ENCODE measurements around the gene NKRF.

NKRF gene

DNA sequence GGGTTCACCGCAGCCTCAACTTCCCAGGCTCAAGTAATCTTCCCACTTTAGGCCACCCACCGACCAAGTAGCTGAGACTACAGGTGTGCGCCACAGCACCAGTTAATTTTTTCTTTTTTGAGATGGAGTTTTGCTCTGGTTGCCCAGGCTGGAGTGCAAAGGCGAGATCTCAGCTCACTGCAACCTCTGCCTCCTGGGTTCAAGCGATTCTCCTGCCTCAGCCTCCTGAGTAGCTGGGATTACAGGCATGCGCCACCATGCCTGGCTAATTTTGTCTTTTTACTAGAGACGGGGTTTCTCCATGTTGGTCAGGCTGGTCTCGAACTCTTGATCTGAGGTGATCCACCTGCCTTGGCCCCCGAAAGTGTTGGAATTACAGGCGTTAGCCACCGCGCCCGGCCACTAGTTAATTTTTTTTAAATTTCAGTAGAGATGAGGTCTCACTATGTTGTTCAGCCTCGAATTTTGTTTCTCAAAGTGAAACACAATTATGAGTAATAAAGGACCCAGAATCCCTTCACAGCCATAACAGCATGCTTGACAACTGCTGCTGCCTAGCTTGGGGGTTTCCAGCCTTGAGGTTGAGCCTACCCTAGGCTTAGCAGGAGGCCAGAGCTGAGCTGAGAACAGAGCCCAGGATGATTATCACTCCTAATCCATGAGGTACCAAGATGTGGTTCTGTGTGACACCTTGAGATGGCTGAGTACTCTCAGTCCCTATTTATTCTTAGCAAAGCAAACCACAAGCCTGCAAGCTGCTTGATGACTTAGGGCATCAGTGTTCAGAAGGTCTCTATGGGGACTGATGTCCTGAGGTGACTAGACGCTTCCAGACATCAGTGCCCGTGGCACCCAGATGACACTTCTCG lies 41.6 kb upstream of the NKRF start:
- H2BK15ac ChIP-seq (ENCODE audit: low read length), result no peak overlapping the region
- no peaks in the 10 kb centered on the region for H3K9me3 ChIP-seq (replicated peaks in 1 of 2; ENCODE audit: control insufficient read depth in 2 of 2, insufficient read depth in 1 of 2, low read depth in 1 of 2, low read length in 2 of 2)
- H4K8ac ChIP-seq (ENCODE audit: low read depth, low read length), result no peak overlapping the region
- no peak overlapping the region for H4K91ac ChIP-seq (ENCODE audit: low read depth, low read length, poor library complexity)
- no CpG with 5 or more reads among the region's 17 CpGs for WGBS, 2 donors (ENCODE audit: extremely low coverage in 2 of 2, insufficient read length in 2 of 2, insufficient replicate concordance in 1 of 2)
- no peak for DNase-seq (ENCODE audit: low spot score)
- H2AK5ac ChIP-seq (ENCODE audit: low read depth, low read length), result no peak overlapping the region
- H3K4ac ChIP-seq (ENCODE audit: low read length), result no peak overlapping the region
- peaks cover 0 to 13% of the 10 kb centered on the region in 2 donors for H3K36me3 ChIP-seq (replicated peaks in 1 of 2; ENCODE audit: control insufficient read depth in 2 of 2, insufficient read depth in 2 of 2, low read length in 2 of 2)
- no peaks in the 10 kb centered on the region for H3K79me1 ChIP-seq (ENCODE audit: low read depth, low read length)
- H3K4me1 ChIP-seq (ENCODE audit: control insufficient read depth in 2 of 2, insufficient read depth in 1 of 2, low read depth in 1 of 2, low read length in 2 of 2), result no peaks in the 10 kb centered on the region
- H3K27ac ChIP-seq (replicated peaks; ENCODE audit: low read length), result no peak overlapping the region
- H2BK120ac ChIP-seq (ENCODE audit: low read depth, low read length), result no peak overlapping the region
- H3K9ac ChIP-seq (ENCODE audit: low read depth, low read length, poor library complexity), result no peak overlapping the region
- H2BK12ac ChIP-seq (ENCODE audit: low read length), result no peak overlapping the region
- no peak overlapping the region for H3K4me2 ChIP-seq (ENCODE audit: insufficient read depth, low read length, poor library complexity, severe bottlenecking)
- no peak overlapping the region for H3K23ac ChIP-seq (ENCODE audit: low read depth, low read length, poor library complexity)
- H3K18ac ChIP-seq (ENCODE audit: low read length), result no peak overlapping the region
- H2AFZ ChIP-seq (ENCODE audit: low read length), result no peak overlapping the region
- H3K4me3 ChIP-seq (ENCODE audit: low read length in 2 of 2), result no peak overlapping the region
- H2BK5ac ChIP-seq (ENCODE audit: low read length), result no peak overlapping the region
- H3K27me3 ChIP-seq (ENCODE audit: control insufficient read depth in 3 of 3, insufficient read depth in 3 of 3, low read depth in 1 of 3, low read length in 3 of 3), result no peaks in the 10 kb centered on the region
- H3K14ac ChIP-seq (ENCODE audit: low read length), result no peak overlapping the region

DNA sequence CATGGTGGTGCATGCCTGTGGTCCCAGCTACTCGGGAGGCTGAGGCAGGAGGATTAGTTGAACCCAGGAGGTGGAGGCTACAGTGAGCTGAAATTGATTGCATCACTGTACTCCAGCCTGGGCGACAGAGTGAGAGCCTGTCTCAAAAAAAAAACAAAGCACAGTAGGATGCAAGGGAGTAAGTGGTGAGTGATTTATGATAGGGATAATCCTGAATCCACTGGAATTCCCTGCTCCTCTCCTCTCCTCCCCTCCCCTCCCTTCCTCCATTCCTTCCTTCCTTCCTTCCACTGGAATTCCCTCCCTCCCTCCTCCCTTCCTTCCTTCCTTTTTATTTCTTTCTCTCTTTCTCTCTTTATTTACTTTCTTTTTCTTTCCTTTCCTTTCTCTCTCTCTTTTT lies 40.9 kb upstream of the NKRF start:
- H3K79me1 ChIP-seq (ENCODE audit: low read depth, low read length), result no peaks in the 10 kb centered on the region
- no peak overlapping the region for H2BK5ac ChIP-seq (ENCODE audit: low read length)
- H2AFZ ChIP-seq (ENCODE audit: low read length), result no peak overlapping the region
- peaks cover 0 to 13% of the 10 kb centered on the region in 2 donors for H3K36me3 ChIP-seq (replicated peaks in 1 of 2; ENCODE audit: control insufficient read depth in 2 of 2, insufficient read depth in 2 of 2, low read length in 2 of 2)
- WGBS, 2 donors (ENCODE audit: extremely low coverage in 2 of 2, insufficient read length in 2 of 2, insufficient replicate concordance in 1 of 2), result no CpG with 5 or more reads among the region's 2 CpGs
- H2BK12ac ChIP-seq (ENCODE audit: low read length), result no peak overlapping the region
- no peak overlapping the region for H3K9ac ChIP-seq (ENCODE audit: low read depth, low read length, poor library complexity)
- H3K4me2 ChIP-seq (ENCODE audit: insufficient read depth, low read length, poor library complexity, severe bottlenecking), result no peak overlapping the region
- H4K91ac ChIP-seq (ENCODE audit: low read depth, low read length, poor library complexity), result no peak overlapping the region
- H4K8ac ChIP-seq (ENCODE audit: low read depth, low read length), result no peak overlapping the region
- no peak overlapping the region for H3K4me3 ChIP-seq (ENCODE audit: low read length in 2 of 2)
- no peak overlapping the region for H2AK5ac ChIP-seq (ENCODE audit: low read depth, low read length)
- no peak overlapping the region for H2BK15ac ChIP-seq (ENCODE audit: low read length)
- H3K4me1 ChIP-seq (ENCODE audit: control insufficient read depth in 2 of 2, insufficient read depth in 1 of 2, low read depth in 1 of 2, low read length in 2 of 2), result no peaks in the 10 kb centered on the region
- DNase-seq (ENCODE audit: low spot score), result no peak
- no peak overlapping the region for H3K18ac ChIP-seq (ENCODE audit: low read length)
- no peak overlapping the region for H3K27ac ChIP-seq (replicated peaks; ENCODE audit: low read length)
- H3K23ac ChIP-seq (ENCODE audit: low read depth, low read length, poor library complexity), result no peak overlapping the region
- no peak overlapping the region for H2BK120ac ChIP-seq (ENCODE audit: low read depth, low read length)
- H3K9me3 ChIP-seq (replicated peaks in 1 of 2; ENCODE audit: control insufficient read depth in 2 of 2, insufficient read depth in 1 of 2, low read depth in 1 of 2, low read length in 2 of 2), result no peaks in the 10 kb centered on the region
- no peaks in the 10 kb centered on the region for H3K27me3 ChIP-seq (ENCODE audit: control insufficient read depth in 3 of 3, insufficient read depth in 3 of 3, low read depth in 1 of 3, low read length in 3 of 3)
- no peak overlapping the region for H3K14ac ChIP-seq (ENCODE audit: low read length)
- no peak overlapping the region for H3K4ac ChIP-seq (ENCODE audit: low read length)

DNA sequence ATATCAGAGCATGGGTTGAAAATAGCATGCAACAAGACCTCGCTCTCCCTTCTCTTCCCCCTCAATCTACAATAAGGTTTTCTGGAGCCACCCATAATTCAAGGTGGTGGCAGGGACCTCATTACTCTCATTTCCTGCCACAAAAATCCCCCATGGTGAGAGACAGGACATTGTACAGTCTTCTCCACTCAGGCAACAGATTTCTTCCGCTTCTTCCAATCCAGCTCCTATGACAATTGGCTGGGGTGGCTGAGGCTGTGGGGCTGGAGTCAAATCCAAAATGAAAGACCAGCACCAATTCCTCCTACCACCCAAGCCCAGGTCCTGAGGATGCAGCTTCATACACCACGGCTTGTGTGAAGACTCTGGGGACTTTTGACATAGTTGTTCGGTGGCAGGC lies 40.3 kb upstream of the NKRF start:
- H2AFZ ChIP-seq (ENCODE audit: low read length), result no peak overlapping the region
- no peak overlapping the region for H3K4ac ChIP-seq (ENCODE audit: low read length)
- H3K18ac ChIP-seq (ENCODE audit: low read length), result no peak overlapping the region
- no peak overlapping the region for H2BK12ac ChIP-seq (ENCODE audit: low read length)
- no peak overlapping the region for H3K4me2 ChIP-seq (ENCODE audit: insufficient read depth, low read length, poor library complexity, severe bottlenecking)
- H3K79me1 ChIP-seq (ENCODE audit: low read depth, low read length), result no peaks in the 10 kb centered on the region
- H3K9me3 ChIP-seq (replicated peaks in 1 of 2; ENCODE audit: control insufficient read depth in 2 of 2, insufficient read depth in 1 of 2, low read depth in 1 of 2, low read length in 2 of 2), result no peaks in the 10 kb centered on the region
- no peak overlapping the region for H2AK5ac ChIP-seq (ENCODE audit: low read depth, low read length)
- H3K4me1 ChIP-seq (ENCODE audit: control insufficient read depth in 2 of 2, insufficient read depth in 1 of 2, low read depth in 1 of 2, low read length in 2 of 2), result no peaks in the 10 kb centered on the region
- no peak overlapping the region for H4K91ac ChIP-seq (ENCODE audit: low read depth, low read length, poor library complexity)
- no peak overlapping the region for H4K8ac ChIP-seq (ENCODE audit: low read depth, low read length)
- no peak overlapping the region for H3K14ac ChIP-seq (ENCODE audit: low read length)
- no peak overlapping the region for H2BK5ac ChIP-seq (ENCODE audit: low read length)
- H2BK120ac ChIP-seq (ENCODE audit: low read depth, low read length), result no peak overlapping the region
- no peaks in the 10 kb centered on the region for H3K27me3 ChIP-seq (ENCODE audit: control insufficient read depth in 3 of 3, insufficient read depth in 3 of 3, low read depth in 1 of 3, low read length in 3 of 3)
- no peak overlapping the region for H3K27ac ChIP-seq (replicated peaks; ENCODE audit: low read length)
- no peak overlapping the region for H3K4me3 ChIP-seq (ENCODE audit: low read length in 2 of 2)
- no CpG with 5 or more reads among the region's 4 CpGs for WGBS, 2 donors (ENCODE audit: extremely low coverage in 2 of 2, insufficient read length in 2 of 2, insufficient replicate concordance in 1 of 2)
- H3K36me3 ChIP-seq (replicated peaks in 1 of 2; ENCODE audit: control insufficient read depth in 2 of 2, insufficient read depth in 2 of 2, low read length in 2 of 2), result peaks cover 0 to 13% of the 10 kb centered on the region in 2 donors
- H3K9ac ChIP-seq (ENCODE audit: low read depth, low read length, poor library complexity), result no peak overlapping the region
- no peak for DNase-seq (ENCODE audit: low spot score)
- no peak overlapping the region for H2BK15ac ChIP-seq (ENCODE audit: low read length)
- H3K23ac ChIP-seq (ENCODE audit: low read depth, low read length, poor library complexity), result no peak overlapping the region

DNA sequence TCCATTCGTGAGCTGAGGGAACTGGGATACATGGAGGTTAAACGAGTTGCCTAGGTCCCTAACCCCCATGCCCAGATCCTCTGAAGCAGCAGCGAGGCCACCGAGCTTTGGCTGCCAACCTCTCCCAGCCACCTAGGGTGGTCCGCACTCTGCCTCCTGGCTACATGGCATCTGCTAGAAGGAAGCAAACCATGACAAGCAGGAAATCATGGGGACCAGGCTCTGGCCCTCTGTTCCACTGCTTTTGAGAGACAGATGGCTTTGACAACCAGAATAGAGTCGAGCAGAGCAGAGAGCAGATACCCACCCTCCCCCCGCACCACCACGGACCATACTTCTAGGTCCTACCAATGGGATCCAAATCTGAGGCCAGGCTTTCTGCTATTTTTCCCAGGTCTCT lies 37.5 kb upstream of the NKRF start:
- no peak overlapping the region for H3K27ac ChIP-seq (replicated peaks; ENCODE audit: low read length)
- H4K8ac ChIP-seq (ENCODE audit: low read depth, low read length), result no peak overlapping the region
- H2AFZ ChIP-seq (ENCODE audit: low read length), result no peak overlapping the region
- H2BK15ac ChIP-seq (ENCODE audit: low read length), result no peak overlapping the region
- H2AK5ac ChIP-seq (ENCODE audit: low read depth, low read length), result no peak overlapping the region
- no peak for DNase-seq (ENCODE audit: low spot score)
- H3K36me3 ChIP-seq (replicated peaks in 1 of 2; ENCODE audit: control insufficient read depth in 2 of 2, insufficient read depth in 2 of 2, low read length in 2 of 2), result peaks cover 0 to 8% of the 10 kb centered on the region in 2 donors
- no peaks in the 10 kb centered on the region for H3K79me1 ChIP-seq (ENCODE audit: low read depth, low read length)
- H3K4ac ChIP-seq (ENCODE audit: low read length), result no peak overlapping the region
- no peak overlapping the region for H3K4me2 ChIP-seq (ENCODE audit: insufficient read depth, low read length, poor library complexity, severe bottlenecking)
- H3K14ac ChIP-seq (ENCODE audit: low read length), result no peak overlapping the region
- no peaks in the 10 kb centered on the region for H3K4me1 ChIP-seq (ENCODE audit: control insufficient read depth in 2 of 2, insufficient read depth in 1 of 2, low read depth in 1 of 2, low read length in 2 of 2)
- H4K91ac ChIP-seq (ENCODE audit: low read depth, low read length, poor library complexity), result no peak overlapping the region
- no peak overlapping the region for H2BK12ac ChIP-seq (ENCODE audit: low read length)
- no peak overlapping the region for H2BK120ac ChIP-seq (ENCODE audit: low read depth, low read length)
- H3K9ac ChIP-seq (ENCODE audit: low read depth, low read length, poor library complexity), result no peak overlapping the region
- WGBS, 2 donors (ENCODE audit: extremely low coverage in 2 of 2, insufficient read length in 2 of 2, insufficient replicate concordance in 1 of 2), result no CpG with 5 or more reads among the region's 8 CpGs
- H3K27me3 ChIP-seq (ENCODE audit: control insufficient read depth in 3 of 3, insufficient read depth in 3 of 3, low read depth in 1 of 3, low read length in 3 of 3), result no peaks in the 10 kb centered on the region
- no peaks in the 10 kb centered on the region for H3K9me3 ChIP-seq (replicated peaks in 1 of 2; ENCODE audit: control insufficient read depth in 2 of 2, insufficient read depth in 1 of 2, low read depth in 1 of 2, low read length in 2 of 2)
- H3K18ac ChIP-seq (ENCODE audit: low read length), result no peak overlapping the region
- H2BK5ac ChIP-seq (ENCODE audit: low read length), result no peak overlapping the region
- H3K23ac ChIP-seq (ENCODE audit: low read depth, low read length, poor library complexity), result no peak overlapping the region
- no peak overlapping the region for H3K4me3 ChIP-seq (ENCODE audit: low read length in 2 of 2)

All from neuronal stem cell (in vitro differentiated cells).